Suppressor macrophage treated with lipopolysaccharide for 4 hours (primary cell): ENCODE results near the gene CACNA2D3.
A peak's percentile ranks its signal among the peaks of the same experiment; 100 is the strongest.

Source experiments
- DNase-seq: peaks from one replicate; pipeline ENCODE4 v3.0.0-alpha.2; 2020

CACNA2D3 gene

GRCh38 chr3:54827056-54827687, 704.8 kb downstream of the CACNA2D3 start:
- no peak for DNase-seq

DNA sequence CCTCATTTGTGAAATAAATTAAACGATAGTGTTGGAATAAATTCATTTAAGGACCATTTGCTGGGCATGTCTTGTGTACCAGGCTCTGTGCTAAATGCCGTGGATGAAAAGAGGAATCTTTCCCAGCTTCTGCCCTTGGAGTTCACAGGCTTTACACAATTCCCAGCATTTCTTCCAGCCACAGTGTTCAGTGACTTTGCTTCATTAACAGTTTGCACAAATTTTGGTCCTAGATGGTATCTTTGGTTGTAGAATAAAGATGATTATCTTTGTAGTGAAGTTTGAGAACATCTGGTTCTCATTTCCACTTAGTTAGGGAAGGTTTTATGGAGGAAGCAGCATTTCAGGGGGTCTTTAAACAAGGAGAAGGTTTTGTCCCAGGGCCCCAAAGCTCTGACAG, 705.4 kb downstream of the CACNA2D3 start:
- no peak for DNase-seq

GRCh38 chr3:54830658-54831057, 708.3 kb downstream of the CACNA2D3 start:
- peak; percentile 44 for DNase-seq

DNA sequence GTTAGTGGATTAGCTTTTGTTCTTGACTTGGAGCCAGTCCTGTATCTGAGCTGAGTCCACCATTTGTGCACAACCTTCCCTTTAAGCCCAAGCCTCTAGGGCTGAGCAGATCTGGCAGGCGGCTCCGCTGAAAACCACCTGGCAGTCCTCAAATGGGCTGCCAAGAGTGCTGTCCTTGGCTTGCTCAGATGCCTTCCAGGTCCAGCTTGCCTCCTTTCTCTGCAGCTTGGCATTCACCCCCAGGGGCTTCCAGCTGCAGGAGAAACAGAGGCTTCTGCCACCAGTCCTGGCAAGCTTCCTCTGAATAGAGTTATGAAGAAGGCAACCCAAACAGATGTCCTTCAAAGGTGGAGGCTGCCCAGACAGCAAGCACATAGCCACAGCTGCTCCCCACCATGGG, 708.8 kb downstream of the CACNA2D3 start:
- DNase-seq = no peak

DNA sequence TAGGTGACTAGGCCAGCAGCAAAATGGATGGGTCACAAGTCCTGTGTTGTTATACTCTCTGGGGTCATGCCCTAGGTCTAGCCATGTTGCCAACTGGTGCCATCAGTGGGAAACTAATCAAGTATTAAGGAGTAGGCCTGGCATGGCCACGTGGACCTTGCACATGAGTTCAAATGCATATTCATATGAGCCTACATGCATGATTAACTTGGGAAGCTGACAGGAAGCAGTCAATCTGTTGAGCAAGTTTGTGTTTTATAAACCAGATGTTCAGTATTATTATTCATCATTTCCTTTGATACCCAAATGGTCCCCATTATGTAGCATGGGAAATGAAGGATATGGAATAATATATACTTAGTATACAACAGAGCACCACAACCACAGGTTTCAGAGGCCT, 710.5 kb downstream of the CACNA2D3 start:
- DNase-seq = no peak

DNA sequence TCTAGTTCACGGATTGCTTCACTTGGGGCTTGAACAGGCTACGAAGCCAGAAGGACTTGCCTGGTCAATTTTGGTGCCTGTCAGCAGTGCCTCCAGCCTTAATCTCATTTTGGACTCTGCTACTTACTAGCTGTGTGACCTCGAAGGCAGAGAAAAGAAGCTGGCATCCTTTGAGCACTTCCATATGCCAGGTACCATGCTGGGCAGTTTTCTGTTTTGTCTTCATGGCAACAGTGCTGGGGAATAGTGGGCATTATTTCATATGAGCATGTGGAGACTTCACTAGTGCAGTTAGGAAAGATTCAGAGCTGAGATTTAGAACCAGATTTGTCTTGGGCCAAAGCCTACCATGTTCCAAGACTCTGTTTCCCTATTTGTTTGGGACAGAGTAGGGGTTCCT, 713.3 kb downstream of the CACNA2D3 start:
- DNase-seq = no peak

DNA sequence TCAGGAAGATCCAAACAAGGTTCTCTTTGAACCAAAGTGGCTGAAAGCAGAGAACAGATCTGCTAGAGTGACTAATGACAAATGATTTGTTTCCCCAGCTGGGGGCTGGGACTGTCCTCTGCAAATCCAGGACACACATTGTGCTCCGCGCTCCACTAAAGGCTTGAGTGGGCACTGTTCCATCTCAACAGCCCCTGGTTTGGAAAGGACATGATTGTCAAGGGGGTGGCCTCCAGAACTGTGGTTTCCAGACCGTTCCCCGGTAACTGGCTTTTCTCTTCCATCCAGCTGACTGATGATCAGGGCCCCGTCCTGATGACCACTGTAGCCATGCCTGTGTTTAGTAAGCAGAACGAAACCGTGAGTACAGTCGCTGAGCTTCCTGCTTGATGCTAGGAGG, 714.5 kb downstream of the CACNA2D3 start:
- DNase-seq = no peak

GRCh38 chr3:54837964-54838363, 715.6 kb downstream of the CACNA2D3 start:
- DNase-seq = no peak

DNA sequence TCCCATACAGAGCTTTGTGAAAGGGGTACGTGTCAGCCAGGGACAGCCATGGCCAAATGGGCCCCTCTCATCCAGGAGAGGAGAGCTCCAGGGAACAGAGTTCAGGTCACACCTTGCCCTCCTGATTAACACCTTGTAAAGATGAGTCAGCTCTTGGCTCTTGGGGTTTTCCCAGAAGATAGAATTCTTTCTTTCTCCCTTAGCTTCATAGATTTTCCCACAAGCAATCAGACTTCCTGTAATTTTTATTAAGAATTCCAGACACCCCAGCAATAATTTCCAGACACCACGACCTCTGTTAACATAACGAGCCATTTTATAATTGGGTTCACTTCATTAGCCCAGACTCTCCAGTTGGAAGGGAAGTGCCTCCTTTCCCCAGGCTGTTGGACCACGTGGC, 719.1 kb downstream of the CACNA2D3 start:
- DNase-seq = no peak

DNA sequence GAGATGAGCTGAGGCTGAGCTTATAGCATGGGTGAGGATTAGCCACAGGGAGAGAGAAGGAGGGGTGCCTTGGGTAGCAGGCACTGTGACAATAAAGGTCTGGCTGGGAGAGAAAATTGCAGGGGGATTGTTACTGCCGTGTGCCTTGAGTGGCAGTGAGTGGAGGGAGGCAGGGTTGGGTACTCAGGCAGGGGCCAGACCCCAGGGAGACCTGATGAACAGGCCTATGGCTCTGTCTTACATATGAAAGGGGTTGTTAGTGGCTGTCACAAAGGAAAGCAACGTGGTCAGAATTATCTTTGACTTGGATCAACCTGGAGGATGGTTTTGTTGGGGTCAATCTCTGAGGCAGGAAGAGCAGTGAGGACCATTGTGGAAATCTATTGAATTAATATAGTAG, 721.0 kb downstream of the CACNA2D3 start:
- DNase-seq = no peak

DNA sequence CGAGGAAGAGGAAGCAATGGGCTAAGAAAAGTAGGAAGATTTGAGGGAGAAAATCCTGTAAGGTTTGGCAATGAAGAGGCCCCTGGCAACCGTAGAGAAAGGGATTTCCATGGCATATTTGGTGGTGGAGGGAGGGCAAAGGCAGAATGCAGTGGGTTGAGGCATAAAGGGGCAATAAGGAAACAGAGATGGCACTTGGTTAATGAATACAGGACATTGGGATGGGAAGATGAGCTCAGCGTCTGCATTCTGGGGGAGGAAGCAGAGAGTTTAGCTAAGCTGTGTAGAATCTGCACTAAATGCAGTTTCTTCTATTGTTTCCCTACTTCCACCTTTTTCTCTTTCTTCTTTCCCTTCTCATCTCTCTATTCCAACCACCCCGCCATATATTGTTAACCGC, 721.9 kb downstream of the CACNA2D3 start:
- no peak for DNase-seq

GRCh38 chr3:54845011-54845410, 722.7 kb downstream of the CACNA2D3 start:
- DNase-seq = no peak

GRCh38 chr3:54845551-54845950, 723.2 kb downstream of the CACNA2D3 start:
- DNase-seq = no peak

GRCh38 chr3:54846119-54846518, 723.8 kb downstream of the CACNA2D3 start:
- DNase-seq = no peak

GRCh38 chr3:54847361-54847760, 725.0 kb downstream of the CACNA2D3 start:
- no peak for DNase-seq

DNA sequence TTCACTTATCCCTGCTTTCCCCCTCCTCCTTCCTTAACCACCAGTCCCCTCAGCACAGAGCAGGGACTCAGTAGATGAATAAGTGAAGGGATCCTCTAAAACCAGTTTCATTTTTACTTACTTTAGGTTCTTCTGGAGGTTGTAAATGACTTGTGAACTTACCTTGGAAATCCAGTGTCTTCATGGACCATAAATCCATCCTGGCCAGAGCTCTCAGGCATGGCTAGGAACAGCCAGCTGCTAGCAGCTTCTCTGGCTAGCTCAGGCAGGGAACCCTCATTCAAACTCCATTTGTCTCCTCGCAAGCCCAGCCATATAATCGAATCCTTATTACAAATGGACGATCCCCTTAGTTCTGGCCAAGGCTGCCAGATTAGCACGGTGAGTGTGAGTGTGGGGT, 727.0 kb downstream of the CACNA2D3 start:
- DNase-seq = no peak

- no peak for DNase-seq
Observed at GRCh38 chr3:54850484-54851018, 728.2 kb downstream of the CACNA2D3 start.

DNA sequence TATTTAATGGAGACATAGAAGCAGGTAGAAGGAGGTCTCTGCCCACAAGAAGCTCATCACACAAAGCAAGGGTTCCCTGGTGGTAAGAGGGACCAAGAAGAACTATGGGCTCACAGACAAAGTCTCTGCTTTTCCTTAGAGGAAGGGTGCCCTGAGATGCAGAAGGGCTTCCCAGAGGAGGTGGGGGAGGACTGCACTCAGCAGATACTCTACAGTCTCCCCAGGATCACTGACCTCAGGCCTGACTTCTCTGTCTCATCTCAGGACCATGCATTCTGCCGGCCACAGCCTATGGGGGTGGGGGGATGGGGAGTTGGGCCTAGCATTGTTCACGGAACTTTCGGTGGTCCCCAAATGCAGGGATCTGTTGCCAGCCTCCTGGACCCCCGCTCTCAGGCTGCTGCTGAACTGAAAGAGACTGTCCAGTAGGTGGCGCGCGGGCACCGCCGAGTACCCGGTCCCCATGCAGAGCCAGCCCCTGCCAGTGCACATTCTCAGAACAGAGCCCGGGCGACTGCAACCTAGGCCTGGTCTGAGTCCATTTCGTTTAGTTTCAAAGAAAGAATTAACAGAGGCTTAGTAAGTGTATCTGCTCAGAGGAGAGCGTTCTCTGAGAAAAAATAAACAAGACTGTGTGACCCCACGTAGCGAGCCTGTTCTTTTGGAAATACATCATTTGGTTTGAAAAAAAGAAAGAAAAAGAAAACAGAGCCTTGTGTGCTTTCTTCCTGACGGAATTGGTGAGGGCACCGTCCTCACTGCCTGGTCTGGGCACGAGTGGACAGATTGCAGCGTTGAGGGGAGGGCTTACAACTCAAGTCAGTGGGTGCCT, 731.4 kb downstream of the CACNA2D3 start:
- DNase-seq = peak; percentile 53

DNA sequence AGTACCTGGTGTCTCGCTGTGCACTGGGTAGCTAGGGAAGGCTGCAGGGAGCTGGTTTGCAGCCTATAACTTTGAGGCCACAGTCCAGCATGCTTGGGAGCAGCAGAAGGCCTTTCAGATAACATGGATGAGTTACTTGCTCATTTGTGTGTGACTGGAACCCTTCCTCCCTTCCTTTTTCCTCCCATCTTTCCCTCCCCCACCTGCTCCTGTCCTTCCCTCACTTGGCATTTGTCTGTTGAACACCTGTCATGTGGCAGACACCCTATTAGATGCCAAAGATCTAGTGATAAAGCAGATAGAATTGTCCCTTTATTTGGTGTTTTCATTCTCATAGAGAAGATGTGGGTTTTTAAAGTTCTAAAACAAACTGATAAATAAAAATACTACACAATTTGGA, 733.9 kb downstream of the CACNA2D3 start:
- DNase-seq = no peak

GRCh38 chr3:54857343-54857742, 735.0 kb downstream of the CACNA2D3 start:
- DNase-seq = no peak

DNA sequence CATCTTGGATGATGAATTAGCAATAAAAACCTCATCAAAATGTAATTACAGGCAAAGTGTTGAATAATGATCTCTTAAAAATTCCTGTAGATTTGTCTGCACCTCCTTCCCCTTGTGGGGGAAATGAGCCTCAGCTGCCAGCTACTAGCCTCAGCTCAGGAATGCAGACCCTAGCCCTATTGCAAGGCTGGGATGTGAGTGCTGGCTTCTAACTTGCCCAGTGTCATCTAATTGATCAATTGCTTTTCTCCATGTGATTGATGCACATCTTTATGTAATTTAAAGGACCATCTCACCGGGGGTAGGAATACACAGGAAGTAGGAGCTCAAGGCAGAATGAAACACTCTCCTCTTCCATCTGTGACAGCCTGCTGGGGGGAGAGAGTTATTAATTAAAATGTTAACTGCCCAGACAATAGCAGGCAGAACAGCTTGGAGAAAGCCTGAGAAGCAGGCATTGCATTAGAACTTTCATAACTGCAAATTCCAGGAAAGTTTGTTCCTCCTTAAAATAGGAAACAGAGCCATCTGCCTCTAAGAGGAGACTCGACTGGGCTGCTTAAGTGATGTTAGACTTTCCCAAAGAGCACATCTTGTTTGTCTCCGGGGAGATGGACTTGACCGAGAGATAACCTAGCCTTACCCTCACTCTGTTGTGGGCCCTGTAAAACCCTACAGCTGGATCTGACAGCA, 735.9 kb downstream of the CACNA2D3 start:
- DNase-seq = no peak

DNA sequence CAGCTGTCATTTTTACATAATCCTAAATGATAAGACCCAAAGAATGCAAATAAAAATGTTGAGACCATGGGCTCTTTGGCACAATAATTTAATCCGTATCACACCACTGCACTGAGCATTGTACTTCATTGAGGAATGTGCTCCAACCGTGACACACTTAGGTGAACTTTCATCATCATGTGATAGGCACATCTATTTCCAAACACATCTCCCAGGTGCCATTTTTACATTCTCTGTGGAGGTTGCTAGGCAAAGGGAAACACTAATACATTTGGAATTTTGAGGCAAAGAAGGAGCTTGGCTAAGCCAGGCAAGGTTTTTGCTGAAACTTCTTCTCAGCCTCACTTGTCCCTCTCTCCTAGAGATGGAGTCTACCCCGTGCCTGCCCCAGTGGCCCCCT, 736.8 kb downstream of the CACNA2D3 start:
- DNase-seq = no peak

DNA sequence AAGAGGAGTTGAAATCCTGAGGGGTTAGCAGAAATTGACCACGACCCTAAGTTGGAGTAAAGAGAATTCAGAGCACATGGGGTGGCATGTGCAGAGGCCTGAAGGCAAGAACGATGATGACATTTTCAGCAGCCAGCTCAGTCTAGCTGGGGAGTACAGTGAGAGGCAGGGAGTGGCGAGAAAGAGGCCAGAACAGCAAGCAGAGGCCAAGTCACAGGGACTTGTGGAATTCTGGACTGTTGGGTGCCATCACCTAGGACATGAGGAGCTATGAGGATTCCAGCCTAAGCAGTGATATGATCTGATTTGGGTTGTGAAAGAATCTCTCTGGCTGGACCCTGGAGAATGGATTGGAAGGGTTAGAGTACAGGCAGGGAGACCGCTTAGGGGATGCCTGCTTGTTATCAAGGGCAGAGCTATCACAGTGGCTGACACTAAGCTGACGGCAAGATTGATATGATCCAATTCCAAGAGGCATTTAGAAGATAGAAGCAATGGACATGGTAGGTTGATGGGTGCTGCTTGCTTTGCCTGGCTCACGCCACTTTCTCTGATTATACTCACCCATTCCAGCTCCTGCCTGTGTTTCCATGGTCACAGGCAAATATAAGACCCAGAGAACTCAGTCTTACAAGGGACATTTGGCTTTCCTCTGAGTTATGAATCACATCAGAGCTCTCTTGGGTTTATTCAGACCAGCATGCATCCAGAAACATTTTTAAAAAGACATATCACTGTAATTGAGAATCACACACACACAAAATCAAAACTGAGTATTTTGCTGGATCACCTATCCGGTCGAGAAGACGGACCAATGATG, 739.1 kb downstream of the CACNA2D3 start:
- DNase-seq = no peak
